ENCODE measurements around the gene NRAS. TPM values are rescaled to one million over a fixed set of nuclear protein-coding genes. Genes with fewer than 3 reads are reported as not detected.

NRAS gene
- total RNA-seq, 1 donor from 2014 or later, result 33.9 TPM

DNA sequence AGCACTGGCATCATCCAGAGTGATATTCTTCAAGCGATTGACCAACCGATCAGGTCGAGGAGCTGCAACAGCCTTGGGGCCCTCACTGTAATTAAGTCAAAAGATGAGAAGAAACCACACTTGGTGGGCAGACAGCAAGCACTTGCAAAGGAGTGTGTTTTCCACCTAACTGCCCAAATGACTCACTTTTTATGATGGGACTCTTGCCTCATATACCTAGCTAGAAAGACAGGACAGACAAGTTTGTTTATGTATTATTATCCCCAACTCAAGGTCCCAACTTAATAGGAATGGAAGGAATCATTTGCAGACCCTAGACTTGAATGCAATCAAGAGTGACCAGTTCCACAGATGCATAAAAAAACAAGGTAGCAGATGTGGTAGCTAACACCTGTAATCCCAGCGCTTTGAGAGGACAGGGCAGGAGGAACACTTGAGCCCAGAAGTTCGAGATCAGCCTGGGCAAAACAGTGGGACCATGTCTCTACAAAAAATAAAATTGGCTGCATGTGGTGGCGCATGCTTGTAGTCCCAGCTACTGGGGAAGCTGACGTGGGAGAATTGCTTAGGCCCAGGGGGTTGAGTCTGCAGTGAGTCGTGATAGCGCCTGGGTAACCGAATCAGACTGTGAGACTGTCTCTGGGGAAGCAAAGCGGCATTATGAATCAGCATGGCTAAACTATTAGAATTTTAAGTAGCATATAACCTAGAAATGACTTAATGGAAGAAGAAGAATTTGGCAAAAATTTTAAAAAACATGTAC is 2.3 kb upstream of the NRAS start:
- no peaks in the 10 kb centered on the region for H3K9me3 Mint-ChIP-seq (ENCODE audit: low read depth)
- peaks cover 32% of the 10 kb centered on the region for H3K36me3 Mint-ChIP-seq (ENCODE audit: low read depth)
- TF ChIP-seq, protein P1, sequence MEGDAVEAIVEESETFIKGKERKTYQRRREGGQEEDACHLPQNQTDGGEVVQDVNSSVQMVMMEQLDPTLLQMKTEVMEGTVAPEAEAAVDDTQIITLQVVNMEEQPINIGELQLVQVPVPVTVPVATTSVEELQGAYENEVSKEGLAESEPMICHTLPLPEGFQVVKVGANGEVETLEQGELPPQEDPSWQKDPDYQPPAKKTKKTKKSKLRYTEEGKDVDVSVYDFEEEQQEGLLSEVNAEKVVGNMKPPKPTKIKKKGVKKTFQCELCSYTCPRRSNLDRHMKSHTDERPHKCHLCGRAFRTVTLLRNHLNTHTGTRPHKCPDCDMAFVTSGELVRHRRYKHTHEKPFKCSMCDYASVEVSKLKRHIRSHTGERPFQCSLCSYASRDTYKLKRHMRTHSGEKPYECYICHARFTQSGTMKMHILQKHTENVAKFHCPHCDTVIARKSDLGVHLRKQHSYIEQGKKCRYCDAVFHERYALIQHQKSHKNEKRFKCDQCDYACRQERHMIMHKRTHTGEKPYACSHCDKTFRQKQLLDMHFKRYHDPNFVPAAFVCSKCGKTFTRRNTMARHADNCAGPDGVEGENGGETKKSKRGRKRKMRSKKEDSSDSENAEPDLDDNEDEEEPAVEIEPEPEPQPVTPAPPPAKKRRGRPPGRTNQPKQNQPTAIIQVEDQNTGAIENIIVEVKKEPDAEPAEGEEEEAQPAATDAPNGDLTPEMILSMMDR (IDR thresholded peaks at IDR 0.05), result no peak
- DNase-seq (ENCODE audit: low spot score), result no peak
- H3K4me3 Mint-ChIP-seq (ENCODE audit: unreplicated experiment), result no peak overlapping the region
- no peaks in the 10 kb centered on the region for H3K27me3 Mint-ChIP-seq (ENCODE audit: low read depth)
- peak overlapping the region; percentile 14 for H3K27ac Mint-ChIP-seq (ENCODE audit: unreplicated experiment)
- H3K4me1 Mint-ChIP-seq (ENCODE audit: low read depth), result peaks cover 26% of the 10 kb centered on the region

DNA sequence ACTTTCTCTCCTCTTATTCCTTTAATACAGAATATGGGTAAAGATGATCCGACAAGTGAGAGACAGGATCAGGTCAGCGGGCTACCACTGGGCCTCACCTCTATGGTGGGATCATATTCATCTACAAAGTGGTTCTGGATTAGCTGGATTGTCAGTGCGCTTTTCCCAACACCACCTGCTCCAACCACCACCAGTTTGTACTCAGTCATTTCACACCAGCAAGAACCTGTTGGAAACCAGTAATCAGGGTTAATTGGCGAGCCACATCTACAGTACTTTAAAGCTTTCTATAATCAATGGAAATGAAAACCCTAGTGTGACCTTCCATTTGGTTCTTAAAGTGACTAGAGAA is 643 bp downstream of the NRAS start:
- H3K4me3 Mint-ChIP-seq (ENCODE audit: unreplicated experiment), result peak overlapping the region; percentile 94
- no peak for DNase-seq (ENCODE audit: low spot score)
- peaks cover 27% of the 10 kb centered on the region for H3K4me1 Mint-ChIP-seq (ENCODE audit: low read depth)
- H3K9me3 Mint-ChIP-seq (ENCODE audit: low read depth), result no peaks in the 10 kb centered on the region
- H3K36me3 Mint-ChIP-seq (ENCODE audit: low read depth), result peaks cover 24% of the 10 kb centered on the region
- TF ChIP-seq, protein P1 (IDR thresholded peaks at IDR 0.05), result no peak
- H3K27ac Mint-ChIP-seq (ENCODE audit: unreplicated experiment), result peak overlapping the region; percentile 99
- H3K27me3 Mint-ChIP-seq (ENCODE audit: low read depth), result no peaks in the 10 kb centered on the region

DNA sequence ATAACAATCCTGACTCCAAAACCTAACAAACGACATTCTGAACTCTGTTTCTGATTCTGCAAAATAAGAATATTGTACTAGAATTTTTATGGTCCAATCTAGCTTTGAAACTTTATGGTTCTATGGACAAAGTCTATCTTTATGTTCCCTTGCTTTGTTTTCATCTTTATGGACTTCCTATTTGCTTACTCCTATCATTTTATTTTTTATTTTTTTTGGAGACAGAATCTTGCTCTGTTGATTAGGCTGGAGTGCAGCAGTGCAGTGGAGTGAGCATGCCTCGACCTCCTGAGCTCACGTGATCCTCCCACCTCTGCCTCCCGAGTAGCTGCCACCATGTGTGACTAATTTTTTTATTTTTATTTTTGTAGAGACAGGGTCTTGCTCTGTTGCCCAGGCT is 3.6 kb downstream of the NRAS start:
- TF ChIP-seq, protein P1 (IDR thresholded peaks at IDR 0.05), result no peak
- Mint-ChIP-seq H3K4me3 (ENCODE audit: unreplicated experiment) (no peak overlapping the region), H3K4me1 (ENCODE audit: low read depth) (peaks cover 27% of the 10 kb centered on the region), H3K9me3 (ENCODE audit: low read depth) (no peaks in the 10 kb centered on the region), H3K27ac (ENCODE audit: unreplicated experiment) (no peak overlapping the region), H3K36me3 (ENCODE audit: low read depth) (peaks cover 18% of the 10 kb centered on the region), H3K27me3 (ENCODE audit: low read depth) (no peaks in the 10 kb centered on the region)
- no peak for DNase-seq (ENCODE audit: low spot score)

DNA sequence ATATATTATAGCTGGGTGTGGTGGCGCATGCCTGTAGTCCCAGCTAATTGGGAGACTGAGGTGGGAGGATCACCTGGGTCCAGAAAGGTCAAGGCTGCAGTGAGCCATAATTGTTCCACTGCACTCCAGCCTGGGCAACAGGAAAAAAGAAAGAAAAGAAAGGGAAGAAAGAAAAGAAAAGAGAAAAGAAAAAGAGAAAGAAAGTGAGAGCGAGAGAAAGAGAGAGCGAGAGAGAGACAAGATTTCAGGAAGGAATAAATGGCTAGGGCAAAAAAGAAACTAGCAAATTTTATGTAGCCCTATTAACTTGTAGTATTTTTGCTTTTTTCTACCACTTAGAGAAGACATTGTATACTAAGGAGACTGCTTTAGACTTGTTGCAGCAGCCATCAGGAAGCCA is 6.2 kb downstream of the NRAS start:
- TF ChIP-seq, protein P1 (IDR thresholded peaks at IDR 0.05), result no peak
- Mint-ChIP-seq H3K27ac (ENCODE audit: unreplicated experiment) (no peak overlapping the region), H3K36me3 (ENCODE audit: low read depth) (peaks cover 30% of the 10 kb centered on the region), H3K4me3 (ENCODE audit: unreplicated experiment) (no peak overlapping the region), H3K27me3 (ENCODE audit: low read depth) (no peaks in the 10 kb centered on the region), H3K9me3 (ENCODE audit: low read depth) (no peaks in the 10 kb centered on the region), H3K4me1 (ENCODE audit: low read depth) (peaks cover 13% of the 10 kb centered on the region)
- no peak for DNase-seq (ENCODE audit: low spot score)

DNA sequence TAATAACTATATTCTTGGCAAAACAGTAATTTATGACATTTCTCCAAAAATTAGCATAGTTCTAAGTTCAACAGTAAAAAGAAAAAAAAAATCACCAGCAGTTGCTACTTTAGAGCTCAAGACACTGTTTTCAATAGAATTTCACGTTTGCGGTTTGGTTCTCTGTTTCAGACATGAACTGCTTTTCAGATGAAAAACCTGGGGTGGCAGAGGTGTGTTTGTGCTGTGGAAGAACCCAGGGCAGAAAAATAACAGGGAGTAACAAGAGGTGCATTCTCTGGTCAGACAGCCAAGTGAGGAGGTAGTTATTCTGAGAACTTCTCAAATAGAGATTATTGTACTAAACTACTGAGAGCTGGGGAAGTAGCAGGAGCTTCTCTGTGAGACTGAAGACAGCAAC is 9.0 kb downstream of the NRAS start:
- no peak for DNase-seq (ENCODE audit: low spot score)
- Mint-ChIP-seq H3K4me1 (ENCODE audit: low read depth) (no peaks in the 10 kb centered on the region), H3K36me3 (ENCODE audit: low read depth) (peaks cover 29% of the 10 kb centered on the region), H3K27ac (ENCODE audit: unreplicated experiment) (no peak overlapping the region), H3K4me3 (ENCODE audit: unreplicated experiment) (no peak overlapping the region), H3K27me3 (ENCODE audit: low read depth) (no peaks in the 10 kb centered on the region), H3K9me3 (ENCODE audit: low read depth) (no peaks in the 10 kb centered on the region)
- TF ChIP-seq, protein P1 (IDR thresholded peaks at IDR 0.05), result no peak

Measured in chondrocyte (in vitro differentiated cells).